ELF-1 (cell line): ENCODE data around the gene RAB39B.
A peak's percentile ranks its signal among the peaks of the same experiment; 100 is the strongest.
"Not testable (repeated sequence)": the region's sequence is repeated elsewhere in the genome, so short reads cannot be mapped to it uniquely, and the experiment has no call there.

Experiments
- DNase-seq: peaks from one replicate; pipeline ENCODE4 v3.0.0-alpha.2; 2016; ENCODE audit warnings: low read depth, low spot score

Gene RAB39B, protein sequence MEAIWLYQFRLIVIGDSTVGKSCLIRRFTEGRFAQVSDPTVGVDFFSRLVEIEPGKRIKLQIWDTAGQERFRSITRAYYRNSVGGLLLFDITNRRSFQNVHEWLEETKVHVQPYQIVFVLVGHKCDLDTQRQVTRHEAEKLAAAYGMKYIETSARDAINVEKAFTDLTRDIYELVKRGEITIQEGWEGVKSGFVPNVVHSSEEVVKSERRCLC

DNA sequence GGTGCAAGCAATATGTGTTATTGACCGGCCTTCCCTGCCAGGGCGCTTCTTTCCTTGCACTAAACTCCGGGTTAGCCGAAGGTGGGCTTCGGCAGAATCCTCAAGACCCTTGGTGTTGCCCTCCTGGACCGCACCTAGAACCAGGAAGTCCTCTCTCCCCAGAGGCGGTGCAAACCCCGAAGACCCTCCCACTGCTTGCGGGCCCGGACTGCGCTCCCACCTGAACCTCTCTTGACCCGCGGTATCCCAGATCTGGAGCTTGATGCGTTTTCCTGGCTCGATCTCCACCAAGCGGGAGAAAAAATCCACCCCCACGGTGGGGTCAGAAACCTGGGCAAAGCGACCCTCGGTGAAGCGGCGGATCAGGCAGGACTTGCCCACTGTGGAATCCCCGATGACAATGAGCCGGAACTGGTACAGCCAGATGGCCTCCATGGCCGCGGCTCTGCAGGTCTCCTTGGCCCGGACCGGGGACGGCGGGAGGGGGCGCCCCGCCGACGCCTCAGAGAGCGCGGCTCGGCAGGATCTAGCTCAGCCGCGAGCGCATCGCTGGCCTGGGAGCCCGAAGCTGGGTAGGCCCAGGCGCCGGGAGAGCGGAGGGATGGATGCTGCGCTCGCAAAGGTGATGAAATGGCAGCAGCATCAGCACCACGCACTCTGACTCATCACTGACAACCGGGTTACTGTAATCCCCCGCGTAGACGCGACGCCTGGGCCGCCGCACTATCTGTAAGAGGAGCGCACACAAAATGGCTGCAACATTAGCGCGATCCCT, at the start of gene RAB39B:
Gene RAB39B (minus strand): TSS at position 638 of the 775 bp plus-strand sequence. CDS start 203 bp downstream, at position 435.
- DNase-seq, result peak; percentile 88

DNA sequence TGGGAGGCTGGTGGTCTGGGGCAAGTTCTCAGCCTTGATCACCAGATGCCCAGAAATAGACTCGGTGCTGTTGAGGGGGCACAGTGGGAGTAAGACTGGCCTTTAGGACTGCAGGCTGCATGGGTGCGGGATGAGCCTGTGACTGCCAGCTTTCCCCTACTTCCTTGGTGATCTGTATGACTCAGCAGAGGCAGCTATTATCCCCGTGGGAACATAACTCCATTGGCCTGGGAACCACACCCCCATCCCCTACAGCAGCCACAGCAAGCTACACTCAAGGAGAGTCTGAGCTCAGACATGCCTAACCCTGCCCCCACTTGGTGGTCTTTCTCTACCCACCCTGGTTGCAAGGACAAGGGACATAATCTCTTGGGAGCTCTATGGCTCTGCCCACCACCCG, 49.5 kb upstream of the RAB39B start:
- DNase-seq, result peak; percentile 62

DNA sequence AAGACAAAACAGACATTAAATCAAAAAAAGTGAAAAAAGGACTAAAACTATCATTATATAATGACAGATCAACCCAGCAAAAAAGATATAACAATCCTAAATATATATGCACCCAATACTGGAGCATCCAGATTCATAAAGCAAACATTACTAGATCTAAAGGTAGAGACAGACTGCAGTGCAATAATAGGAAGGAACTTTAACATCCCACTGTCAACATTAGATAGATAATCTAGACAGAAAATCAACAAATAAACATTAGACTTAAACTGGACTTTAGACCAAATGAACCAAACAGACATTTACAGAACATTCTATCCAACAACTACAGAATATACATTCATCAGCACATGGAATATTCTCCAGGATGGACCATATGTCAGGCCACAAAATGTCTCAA, 29.5 kb upstream of the RAB39B start:
- no peak for DNase-seq

DNA sequence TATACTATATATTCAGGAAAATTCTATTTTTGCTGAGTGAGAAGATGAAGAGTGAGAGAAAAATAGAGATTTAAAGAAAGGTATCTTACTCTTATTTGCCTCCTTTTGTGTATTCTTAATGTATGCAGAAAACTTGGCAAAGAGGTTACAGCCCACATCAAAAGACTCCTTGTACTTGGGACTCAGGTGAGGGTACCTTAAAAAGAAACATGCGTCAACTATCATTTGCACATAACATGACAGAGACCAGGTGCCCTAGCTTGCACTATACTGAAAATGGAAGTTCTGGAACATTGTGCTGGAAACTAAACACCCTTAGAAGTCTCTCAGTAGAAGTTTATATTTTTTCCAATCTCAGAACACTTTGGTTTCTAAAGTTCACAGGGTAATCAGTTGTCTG, 15.6 kb upstream of the RAB39B start:
- DNase-seq, result no peak

DNA sequence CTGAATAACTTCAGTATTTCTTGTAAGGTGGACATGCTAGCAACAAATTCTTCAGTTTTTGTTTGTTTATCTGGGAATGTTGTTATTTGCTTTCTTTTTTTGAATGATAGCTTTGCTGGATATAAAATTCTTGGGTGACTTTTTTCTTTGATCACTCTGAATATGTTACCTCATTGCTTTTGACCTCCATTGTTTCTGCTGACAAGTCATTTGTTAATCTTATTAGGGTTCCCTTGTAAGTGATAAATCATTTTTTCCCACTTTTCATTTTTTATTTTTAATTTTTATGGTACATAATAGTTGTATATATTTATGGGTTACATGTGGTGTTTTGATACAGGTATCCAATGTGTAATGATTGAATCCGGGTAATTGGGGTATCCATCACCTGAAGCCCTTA, 6.7 kb upstream of the RAB39B start:
- no peak for DNase-seq

DNA sequence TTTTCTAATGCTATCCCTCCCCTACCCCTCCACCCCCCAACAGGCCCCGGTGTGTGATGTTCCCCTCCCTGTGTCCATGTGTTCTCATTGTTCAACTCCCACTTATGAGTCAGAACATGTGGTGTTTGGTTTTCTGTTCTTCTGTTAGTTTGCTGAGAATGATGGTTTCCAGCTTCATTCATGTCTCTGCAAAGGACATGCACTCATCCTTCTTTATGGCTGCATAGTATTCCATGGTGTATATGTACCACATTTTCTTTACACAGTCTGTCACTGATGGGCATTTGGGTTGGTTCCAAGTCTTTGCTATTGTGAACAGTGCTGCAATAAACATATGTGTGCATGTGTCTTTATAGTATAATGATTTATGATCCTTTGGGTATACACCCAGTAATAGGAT, 3.7 kb upstream of the RAB39B start:
- DNase-seq, result not testable (repeated sequence)

DNA sequence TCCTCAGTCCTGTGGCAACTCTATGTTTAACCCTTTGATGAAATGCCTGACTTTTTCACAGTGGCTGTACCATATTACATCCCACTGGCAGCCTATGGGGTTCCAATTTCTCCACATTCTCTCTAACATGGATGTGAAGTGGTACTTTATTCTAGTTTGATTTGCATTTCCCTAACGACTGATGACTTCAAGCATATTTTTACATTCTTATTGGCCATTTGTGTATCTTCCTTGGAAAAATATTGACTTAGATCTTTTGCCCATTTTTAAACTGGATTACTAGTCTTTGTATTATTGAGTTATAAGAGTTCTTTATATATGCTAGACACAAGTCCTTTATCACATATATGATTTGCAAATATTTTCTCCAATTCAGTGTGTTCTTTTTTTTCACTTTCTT, 2.1 kb upstream of the RAB39B start:
- no peak for DNase-seq

DNA sequence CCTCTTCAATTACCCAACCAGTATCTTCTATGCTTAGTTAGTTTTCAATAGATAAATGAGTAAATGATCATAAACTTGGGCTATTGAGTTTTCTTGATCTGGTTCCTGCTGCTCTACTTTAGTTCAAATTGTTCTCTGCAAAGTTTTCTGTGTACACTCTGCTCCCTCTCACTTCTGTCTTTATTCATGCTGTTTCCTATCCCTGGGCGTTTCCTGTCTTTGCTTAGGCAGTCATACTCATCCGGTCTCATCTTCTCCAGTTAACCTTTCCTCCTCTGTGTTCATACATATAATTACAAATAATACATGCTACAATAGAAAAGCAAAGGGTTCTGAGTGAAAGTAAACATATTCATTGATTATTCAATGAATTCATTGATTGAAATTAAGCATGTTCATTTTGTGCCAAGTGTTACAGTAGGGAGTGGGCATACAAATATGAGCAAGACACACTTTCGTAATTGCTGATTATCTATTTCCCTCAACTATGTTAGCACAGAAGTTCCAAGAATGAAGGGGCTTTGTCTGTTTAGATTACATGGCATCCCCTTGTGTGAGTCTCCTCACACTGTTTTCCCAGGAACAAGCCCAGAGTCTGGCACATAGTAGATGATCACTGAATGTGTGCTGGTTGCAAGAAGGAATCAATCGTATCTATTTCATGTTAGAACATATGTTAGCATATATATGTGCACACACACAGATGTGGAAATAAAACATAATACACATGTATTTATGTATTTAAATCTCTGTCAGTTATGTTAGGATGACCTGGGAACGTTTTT, 1.1 kb downstream of the RAB39B start:
- DNase-seq, result no peak

DNA sequence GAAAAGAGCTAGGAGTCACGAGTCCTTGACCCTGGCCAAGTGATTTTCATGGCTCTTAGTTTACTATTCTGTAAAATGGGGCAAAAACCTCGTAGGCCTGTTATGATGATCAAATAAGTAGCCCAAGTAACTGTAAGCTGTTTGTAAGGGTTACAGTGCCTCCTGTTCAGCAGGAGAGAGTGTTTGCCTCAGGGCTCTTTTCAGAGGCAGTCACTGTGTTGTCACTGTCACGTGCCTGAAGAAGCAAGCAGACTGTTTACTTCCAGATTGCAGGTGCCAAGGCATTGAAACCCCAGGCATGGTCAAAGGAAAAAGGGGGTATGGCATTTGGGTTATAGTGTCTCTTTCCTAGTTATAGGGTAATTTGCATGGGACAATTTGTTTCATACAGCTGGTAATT, 4.5 kb downstream of the RAB39B start:
- peak; percentile 21 for DNase-seq

DNA sequence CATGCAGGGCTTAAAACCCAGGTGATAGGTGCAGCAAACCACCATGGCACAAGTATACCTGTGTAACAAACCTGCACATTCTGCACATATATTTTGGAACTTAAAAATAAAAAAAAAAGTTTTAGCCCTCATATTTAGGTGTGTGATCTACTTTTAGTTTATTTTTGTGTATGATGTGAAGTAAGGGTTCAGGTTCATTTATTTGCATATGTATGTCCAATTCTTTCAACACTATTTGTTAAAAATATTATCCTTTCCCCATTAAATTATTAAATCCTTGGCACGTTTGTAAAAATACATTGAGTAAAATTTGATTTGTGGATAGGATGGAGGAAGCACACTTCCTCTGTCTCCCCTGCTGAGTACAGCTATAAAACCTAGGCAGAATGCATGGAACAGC, 12.9 kb downstream of the RAB39B start:
- no peak for DNase-seq

DNA sequence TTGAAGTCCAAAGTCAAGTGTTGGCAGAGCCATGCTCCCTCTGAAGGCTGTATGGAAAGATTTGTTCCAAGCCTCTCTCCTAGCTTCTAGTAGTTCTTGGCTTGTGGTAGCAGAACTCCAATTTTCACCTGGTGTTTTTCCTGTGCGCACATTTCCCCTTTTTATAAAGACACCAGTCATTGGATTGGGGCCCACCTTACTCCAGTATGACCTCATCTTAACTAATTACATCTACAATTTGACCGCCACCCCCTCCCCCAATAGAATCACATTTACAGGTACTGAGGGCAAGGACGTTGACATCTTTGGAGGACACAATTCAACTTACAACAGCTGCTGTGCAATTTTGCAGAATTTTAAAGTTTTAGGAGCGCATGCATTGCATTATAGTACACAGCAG, 16.8 kb downstream of the RAB39B start:
- DNase-seq, result no peak

DNA sequence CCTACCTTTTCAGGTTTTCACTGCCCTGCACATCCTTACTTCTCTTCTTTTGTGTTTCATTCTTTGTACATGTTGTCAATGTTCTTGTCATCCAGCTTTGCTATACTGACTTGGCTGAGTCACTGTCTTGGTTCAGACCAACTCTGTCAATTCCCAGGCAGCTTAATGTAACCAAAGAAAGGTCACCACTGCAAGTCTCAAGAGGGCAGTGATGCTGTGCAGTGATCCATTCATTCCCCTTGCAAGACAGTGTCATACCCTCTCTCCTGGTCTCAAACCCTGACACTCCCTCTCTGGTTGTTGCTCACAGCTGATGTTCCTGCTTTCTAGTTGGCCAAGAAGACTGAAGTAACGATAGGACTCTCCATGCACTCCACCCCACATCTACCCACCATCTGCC, 17.5 kb downstream of the RAB39B start:
- DNase-seq, result no peak

DNA sequence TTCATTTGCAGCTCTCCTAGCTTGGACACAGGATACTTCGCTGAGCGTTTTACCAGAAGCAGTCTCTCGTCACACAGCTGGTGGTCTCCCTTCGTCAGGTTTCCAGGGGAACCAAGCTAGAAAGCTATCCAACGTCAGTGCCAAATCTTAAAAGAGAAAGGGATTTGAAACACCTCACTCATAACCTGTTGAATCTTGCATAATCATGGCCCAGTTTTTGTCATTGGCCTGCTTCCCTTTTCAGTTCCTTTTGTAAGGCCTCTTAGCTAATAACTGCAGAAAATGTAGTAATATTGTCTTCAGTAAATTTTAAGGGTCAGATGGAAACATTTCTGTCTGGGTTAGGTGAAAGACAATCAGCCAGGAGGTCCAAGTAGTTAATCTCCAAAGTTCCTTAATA, 22.0 kb downstream of the RAB39B start:
- no peak for DNase-seq

DNA sequence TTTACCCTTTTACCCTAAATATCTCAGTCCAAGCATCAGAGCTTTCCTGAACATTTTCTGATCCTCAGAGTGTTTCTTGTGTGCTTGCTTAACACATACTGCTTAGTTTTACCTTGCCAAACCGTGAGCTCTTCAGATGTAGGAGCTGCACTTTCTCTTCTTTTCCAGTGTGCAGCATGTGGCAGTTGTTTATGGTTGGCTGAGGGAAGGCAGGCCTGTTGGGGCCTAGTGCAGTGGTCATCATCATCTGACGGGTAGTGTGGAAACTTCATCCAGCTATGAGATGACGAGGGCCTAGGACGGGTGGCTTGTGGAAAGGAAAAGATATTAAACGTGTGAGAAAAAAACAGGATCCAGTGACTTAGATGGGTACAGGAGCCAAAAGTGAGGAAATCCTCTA, 26.6 kb downstream of the RAB39B start:
- DNase-seq, result no peak

DNA sequence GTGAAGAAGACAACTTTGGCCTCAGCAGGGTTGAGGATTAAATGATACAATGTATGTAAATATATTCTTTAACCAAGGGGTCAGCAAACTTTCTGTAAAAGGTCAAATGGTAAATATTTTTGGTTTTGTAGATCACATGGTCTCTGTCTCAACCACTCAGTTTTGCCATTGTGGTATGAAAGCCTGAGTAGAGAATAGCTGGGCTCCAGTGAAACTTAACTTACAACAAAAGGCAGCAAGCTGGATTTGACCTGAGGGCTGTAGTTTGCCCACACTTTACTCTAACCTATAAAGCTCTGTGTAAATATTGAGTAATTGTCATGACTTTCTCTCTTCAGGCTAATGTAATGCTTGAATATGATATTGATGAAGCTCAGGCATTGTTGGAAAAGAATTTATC, 28.4 kb downstream of the RAB39B start:
- no peak for DNase-seq

DNA sequence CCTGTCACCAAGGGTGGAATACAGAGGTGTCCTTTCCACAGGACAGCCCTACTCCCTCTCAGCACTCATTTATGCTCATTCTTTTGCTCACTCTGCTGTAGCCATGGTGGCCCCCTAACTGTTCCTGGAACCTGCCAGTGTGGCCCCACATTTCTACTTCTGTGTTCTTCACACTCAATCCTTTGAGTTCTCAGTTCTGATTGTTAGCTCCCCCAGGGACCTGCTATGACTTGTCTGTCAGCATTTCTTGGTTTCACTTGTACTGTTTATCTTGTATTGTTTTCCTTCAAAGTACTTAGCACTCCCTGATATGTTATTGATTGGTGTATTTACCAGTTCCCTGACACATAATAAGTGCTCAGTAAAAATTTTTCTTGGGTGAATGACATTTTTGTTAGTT, 33.1 kb downstream of the RAB39B start:
- no peak for DNase-seq

DNA sequence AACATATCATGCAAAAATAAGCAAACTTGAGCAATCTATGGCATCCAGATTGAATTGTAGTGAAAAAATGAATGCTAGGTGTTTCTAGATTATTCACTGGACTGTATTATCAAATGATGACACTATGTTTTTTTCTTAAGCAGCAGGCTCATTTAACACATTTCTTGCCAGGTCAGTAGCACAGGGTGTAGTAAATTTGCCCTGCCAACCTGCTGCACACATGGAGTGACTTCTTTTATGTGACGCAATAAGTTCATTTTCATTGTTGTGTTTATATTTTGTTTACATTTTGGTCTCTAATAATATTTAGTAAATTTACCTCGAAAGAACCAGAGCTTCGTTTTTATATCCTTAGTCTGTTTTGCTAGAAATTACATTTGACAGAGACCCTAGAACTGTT, 38.5 kb downstream of the RAB39B start:
- DNase-seq, result no peak

DNA sequence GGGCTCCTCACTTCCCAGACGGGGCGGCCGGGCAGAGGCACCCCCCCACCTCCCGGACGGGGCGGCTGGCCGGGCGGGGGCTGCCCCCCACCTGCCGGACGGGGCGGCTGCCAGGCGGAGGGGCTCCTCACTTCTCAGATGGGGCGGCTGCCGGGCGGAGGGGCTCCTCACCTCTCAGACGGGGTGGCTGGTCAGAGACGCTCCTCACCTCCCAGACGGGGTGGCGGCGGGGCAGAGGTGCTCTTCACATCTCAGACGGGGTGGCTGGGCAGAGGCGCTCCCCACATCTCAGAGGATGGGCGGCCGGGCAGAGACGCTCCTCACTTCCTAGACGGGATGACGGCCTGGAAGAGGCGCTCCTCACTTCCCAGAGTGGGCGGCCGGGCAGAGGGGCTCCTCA, 40.5 kb downstream of the RAB39B start:
- not testable (repeated sequence) for DNase-seq

DNA sequence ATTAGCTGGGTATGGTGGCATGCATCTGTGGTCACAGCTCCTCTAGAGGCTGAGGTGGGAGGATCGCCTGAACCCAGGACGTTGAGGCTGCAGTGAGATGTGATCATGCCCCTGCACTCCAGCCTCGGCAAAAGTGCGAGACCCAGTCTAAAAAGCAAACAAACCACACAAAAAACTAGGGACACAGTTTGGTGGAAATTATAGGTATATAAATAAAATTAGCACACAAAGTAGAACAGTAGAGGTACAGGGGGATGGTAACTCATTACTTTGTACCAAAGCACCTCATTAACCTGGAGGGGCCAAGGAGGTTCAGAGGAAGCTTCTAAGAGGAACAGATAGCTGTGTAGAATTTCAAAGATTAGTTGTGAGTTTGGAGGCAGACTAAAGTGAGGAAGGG, 42.9 kb downstream of the RAB39B start:
- DNase-seq, result no peak

DNA sequence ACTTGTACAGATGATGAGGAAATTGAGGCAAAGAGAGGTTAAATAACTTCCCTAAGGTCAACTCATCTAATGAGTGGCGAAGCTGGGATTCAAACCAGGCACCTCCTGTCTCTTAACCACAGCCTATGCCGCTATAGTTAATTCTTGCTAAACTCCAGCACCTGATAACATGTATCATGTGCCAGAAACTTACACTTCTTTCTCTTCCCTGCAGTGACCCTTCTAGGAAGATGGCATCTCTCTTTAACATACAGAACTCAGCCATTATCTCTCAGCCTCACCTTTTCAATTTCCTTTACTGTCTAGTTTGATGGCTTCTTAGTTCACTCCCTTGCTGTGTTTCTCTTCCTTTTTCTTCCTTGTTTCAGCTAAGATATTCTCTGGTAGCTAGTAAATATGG, 45.5 kb downstream of the RAB39B start:
- no peak for DNase-seq

DNA sequence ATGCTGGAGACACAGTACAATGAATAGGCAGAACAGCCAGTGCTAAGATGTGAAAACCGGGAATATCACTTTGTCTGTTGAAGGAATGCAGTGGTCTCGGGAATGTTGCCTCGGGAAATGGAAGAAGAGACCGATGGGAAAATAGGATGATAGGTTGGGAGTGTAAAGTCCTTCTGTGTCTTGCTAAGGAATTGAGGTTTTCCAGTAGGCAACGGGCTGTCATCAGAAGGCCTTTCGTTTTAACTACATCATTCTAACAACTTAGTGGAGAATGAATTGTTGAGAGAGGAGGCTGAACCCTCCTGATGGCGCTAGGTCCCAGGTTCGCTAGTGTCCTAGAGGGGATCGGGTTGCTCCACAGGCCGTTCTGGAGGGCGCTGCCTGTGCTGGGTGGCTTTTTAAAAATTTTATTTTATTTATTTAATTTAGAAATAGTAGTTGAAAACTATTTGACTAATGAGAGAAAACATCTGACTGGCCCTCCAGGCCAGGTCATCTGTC, 47.3 kb downstream of the RAB39B start:
- DNase-seq, result no peak

DNA sequence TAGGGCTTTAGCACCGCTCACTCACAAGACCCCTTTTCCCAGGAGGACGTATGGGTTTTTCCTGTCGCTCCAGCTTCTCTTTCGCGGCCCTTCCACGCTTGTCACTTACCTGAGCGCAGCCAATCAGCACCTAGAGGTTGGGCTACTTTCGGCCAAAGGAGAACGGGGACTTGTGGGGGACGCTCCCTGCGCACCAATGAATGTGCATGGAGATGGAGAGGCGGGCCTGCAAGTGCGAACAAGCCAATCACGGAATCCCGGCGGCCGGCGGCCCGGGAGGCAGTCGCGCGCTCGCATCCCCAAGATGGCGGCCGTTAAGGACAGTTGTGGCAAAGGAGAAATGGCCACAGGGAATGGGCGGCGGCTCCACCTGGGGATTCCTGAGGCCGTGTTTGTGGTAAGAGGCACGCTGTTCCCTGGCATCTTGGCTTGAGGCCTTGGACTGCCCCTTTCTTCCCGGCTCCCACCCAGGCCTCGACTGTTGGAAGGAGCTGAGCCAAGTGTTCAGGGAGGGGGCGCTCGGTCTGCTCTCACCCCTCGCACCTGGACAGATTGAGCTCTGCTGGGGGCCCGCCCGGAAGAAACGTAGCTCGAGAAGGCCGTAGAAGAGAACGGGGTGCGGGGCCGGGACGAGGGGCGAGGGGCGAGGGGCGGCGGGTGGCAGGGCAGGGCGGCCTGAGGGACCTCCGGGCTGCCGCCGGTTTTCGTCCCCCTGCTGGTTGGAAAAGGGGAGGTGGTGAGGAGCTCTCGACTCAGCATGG, 47.9 kb downstream of the RAB39B start, which contains the start of gene VBP1:
Gene VBP1 (plus strand): TSS at position 282 of the 761 bp plus-strand sequence. CDS start 23 bp downstream, at position 305.
- DNase-seq, result peak; percentile 99
